ENCODE results near the gene GOLGA7B. TPM values are rescaled to one million over a fixed set of nuclear protein-coding genes. Genes with fewer than 3 reads are reported as not detected.
"Not testable (repeated sequence)": the region's sequence is repeated elsewhere in the genome, so short reads cannot be mapped to it uniquely, and the experiment has no call there.

Gene GOLGA7B
- total RNA-seq, 1 donor from 2014 or later: 0.37 TPM

DNA sequence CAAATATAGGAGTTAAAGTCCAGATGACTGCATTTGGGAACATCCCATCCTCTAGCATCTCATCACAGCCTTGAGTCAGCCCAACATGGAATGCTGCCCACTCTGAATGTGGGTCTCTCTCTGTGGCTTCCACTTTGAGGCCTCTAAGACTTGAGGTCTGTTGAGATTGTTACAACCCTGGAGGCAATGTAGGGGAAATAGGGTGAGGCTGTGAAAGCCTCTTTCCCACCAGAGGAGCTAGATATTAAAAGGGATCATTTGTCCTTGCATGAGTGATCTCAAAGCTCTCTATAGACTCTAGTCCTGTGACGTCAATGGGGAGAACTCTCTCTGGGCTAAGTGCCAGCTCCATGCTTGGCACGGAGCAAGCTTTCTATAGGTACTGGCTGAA lies 6.4 kb upstream of the GOLGA7B start:
- no peak for DNase-seq
- H3K4me1 Mint-ChIP-seq: peaks cover 10% of the 10 kb centered on the region
- no peaks in the 10 kb centered on the region for H3K36me3 Mint-ChIP-seq (ENCODE audit: low read depth)
- H3K27ac Mint-ChIP-seq: no peak overlapping the region
- H3K9me3 Mint-ChIP-seq: no peaks in the 10 kb centered on the region
- intact Hi-C loops (cut with micrococcal nuclease): no loop called here
- H3K27me3 Mint-ChIP-seq: peaks cover 7% of the 10 kb centered on the region
- no peak overlapping the region for H3K4me3 Mint-ChIP-seq

DNA sequence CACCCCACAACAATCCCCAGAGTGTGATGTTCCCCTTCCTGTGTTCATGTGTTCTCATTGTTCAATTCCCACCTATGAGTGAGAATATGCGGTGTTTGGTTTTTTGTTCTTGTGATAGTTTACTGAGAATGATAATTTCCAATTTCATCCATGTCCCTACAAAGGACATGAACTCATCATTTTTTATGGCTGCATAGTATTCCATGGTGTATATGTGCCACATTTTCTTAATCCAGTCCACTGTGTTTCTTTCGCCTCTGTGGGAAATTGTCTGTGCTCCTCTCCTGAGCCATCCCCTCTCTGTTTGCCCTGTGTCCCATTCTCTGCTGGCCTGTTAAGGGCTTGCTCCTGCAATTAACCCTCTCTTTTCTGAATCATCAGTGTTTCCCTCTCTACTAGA lies 5.7 kb upstream of the GOLGA7B start:
- DNase-seq; H3K27ac Mint-ChIP-seq; H3K4me3 Mint-ChIP-seq; intact Hi-C loops (cut with micrococcal nuclease); H3K27me3 Mint-ChIP-seq; H3K36me3 Mint-ChIP-seq (ENCODE audit: low read depth); H3K9me3 Mint-ChIP-seq: not testable (repeated sequence)
- peaks cover 12% of the 10 kb centered on the region for H3K4me1 Mint-ChIP-seq

DNA sequence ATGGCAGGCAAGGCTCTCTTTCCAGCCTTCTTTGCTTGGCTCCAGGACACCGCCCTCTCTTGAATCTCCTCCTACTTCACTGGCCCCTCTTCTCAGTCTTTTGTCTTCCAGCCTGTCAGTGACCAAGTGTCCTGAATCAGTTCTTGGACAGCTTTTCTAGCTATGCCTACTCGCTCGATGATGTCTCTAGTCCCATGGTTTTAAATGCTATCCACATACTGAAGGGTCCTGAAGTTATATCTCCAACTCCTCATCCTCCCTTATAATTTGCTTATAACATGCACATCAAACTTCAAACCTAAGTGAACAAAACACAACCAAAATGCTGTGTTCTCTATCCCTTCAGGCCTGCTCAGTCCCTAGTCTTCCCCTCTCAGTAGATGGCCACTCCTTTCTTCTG lies 5.0 kb upstream of the GOLGA7B start:
- intact Hi-C loops (cut with micrococcal nuclease): no loop called here
- H3K9me3 Mint-ChIP-seq: no peaks in the 10 kb centered on the region
- H3K36me3 Mint-ChIP-seq (ENCODE audit: low read depth): no peaks in the 10 kb centered on the region
- DNase-seq: no peak
- peaks cover 16% of the 10 kb centered on the region for H3K4me1 Mint-ChIP-seq
- no peak overlapping the region for H3K4me3 Mint-ChIP-seq
- no peak overlapping the region for H3K27ac Mint-ChIP-seq
- peaks cover 9% of the 10 kb centered on the region for H3K27me3 Mint-ChIP-seq

DNA sequence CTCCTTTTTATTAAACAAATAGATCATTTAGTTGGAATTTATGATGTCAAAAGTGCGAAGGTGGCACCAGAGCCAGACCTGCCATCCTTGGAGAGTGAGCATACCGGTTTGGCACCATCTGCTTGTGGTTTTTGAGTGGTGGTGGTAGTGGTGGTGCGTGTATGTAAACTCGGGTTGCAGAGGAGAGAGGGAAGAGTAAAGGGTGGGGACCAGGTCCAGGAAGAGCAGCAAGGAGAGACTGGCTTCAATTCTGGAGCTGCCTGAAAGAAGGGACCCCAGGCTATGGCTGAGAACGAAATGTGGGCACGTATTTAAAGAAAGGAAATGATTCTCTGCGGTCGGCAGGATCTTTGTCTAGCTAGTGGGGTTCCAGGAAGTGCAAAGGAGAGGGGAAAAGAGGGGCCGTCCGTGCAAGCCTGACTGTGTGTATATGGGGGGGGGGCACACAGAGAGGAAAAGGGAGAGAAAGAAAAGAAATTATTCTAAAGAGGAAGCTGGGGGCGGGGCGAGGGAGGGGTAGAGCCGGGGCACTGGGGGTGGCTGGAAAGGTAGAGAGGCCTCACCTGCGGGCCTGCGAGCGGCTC lies 448 bp upstream of the GOLGA7B start:
- Mint-ChIP-seq H3K27ac (peak overlapping the region; percentile 79), H3K36me3 (ENCODE audit: low read depth) (no peaks in the 10 kb centered on the region), H3K9me3 (no peaks in the 10 kb centered on the region), H3K4me1 (peaks cover 34% of the 10 kb centered on the region), H3K27me3 (peaks cover 5% of the 10 kb centered on the region), H3K4me3 (peak overlapping the region; percentile 94)
- DNase-seq: no peak
- intact Hi-C loops (cut with micrococcal nuclease): no loop called here

GRCh38 chr10:97850446-97850845 lies 803 bp downstream of the GOLGA7B start:
- intact Hi-C loops (cut with micrococcal nuclease): loop anchor here (2.0 to 10.0 kb wide), 3 partner anchors 18 to 284 kb away; partner anchors contain the start of gene R3HCC1L
- Mint-ChIP-seq H3K27me3 (peaks cover 7% of the 10 kb centered on the region), H3K9me3 (no peaks in the 10 kb centered on the region), H3K27ac (no peak overlapping the region), H3K4me1 (peaks cover 34% of the 10 kb centered on the region), H3K36me3 (ENCODE audit: low read depth) (no peaks in the 10 kb centered on the region), H3K4me3 (peak overlapping the region; percentile 86)
- DNase-seq: peak; percentile 74

DNA sequence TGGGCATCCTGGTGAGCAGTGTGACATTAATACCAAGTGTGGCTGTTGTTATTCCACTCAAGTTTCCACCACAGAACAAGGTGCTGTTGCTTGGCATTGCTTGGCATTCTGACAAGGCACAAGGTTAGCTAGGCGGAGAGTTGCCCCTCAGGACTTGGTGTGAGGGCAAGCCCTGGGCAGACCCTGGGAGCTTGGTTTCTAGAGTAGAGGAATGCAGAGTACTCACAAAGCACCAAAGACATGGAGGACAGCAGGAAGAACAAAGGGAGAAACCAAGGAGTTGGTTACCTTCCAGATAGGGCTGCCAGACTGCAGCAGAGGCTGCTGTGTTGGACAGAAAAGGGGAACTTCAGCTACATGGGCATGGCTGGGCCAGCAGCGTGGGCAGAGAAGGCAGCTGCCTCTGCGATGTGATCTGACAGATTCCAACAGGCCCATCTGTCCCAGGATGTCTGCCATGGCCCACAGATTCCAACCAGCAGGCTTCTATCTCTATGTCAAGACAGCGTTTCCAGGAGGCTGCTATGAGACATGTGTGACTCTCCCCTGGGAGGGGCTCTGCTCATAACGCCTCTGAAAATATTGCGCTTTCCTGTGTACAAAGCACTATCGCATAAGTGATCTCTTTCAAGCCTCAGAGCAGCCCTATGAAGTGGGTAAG lies 1.8 kb downstream of the GOLGA7B start:
- intact Hi-C loops (cut with micrococcal nuclease): loop anchor here (2.0 to 10.0 kb wide), 3 partner anchors 17 to 283 kb away; partner anchors contain the start of gene R3HCC1L
- no peaks in the 10 kb centered on the region for H3K36me3 Mint-ChIP-seq (ENCODE audit: low read depth)
- H3K27me3 Mint-ChIP-seq: peaks cover 7% of the 10 kb centered on the region
- peak overlapping the region; percentile 86 for H3K4me3 Mint-ChIP-seq
- peak; percentile 78 for DNase-seq
- peaks cover 34% of the 10 kb centered on the region for H3K4me1 Mint-ChIP-seq
- no peaks in the 10 kb centered on the region for H3K9me3 Mint-ChIP-seq
- H3K27ac Mint-ChIP-seq: no peak overlapping the region

- Mint-ChIP-seq H3K4me1 (peaks cover 36% of the 10 kb centered on the region), H3K36me3 (ENCODE audit: low read depth) (no peaks in the 10 kb centered on the region), H3K9me3 (no peaks in the 10 kb centered on the region), H3K4me3 (peak overlapping the region; percentile 34), H3K27ac (peak overlapping the region; percentile 38), H3K27me3 (peaks cover 7% of the 10 kb centered on the region)
- no peak for DNase-seq
- intact Hi-C loops (cut with micrococcal nuclease): loop anchor here (5.0 to 10.0 kb wide), 2 partner anchors 55 to 283 kb away; partner anchors contain the start of gene R3HCC1L
Measured at GRCh38 chr10:97852277-97852676, 2.6 kb downstream of the GOLGA7B start.

DNA sequence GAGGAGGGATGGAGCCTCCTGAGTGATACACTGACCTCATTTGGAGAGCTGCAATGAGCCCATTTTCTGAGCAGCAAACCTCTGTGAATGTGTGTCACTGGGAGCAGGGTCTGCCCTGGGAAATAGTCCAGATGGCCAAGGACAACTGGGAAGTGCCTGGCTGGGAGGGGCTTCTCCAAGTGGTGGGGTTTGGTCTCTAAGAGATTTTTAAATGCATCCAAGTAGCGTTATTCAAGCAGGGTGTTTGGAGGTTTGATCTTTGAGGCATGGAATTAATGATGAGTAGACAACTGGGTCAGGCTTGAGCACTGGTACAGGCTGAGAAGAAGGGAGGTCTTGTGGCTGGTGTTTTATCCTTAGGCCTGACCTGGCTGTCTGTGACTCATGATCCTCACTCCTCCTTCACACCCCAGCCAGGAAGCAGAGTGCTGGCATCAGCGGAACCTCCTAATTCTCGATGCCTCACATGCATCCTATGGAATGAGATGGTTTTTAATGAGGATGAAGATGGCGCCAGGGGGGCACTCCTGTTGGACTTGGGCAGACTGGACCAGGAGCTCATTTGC lies 3.3 kb downstream of the GOLGA7B start:
- Mint-ChIP-seq H3K4me1 (peaks cover 39% of the 10 kb centered on the region), H3K27ac (no peak overlapping the region), H3K36me3 (ENCODE audit: low read depth) (no peaks in the 10 kb centered on the region), H3K27me3 (peaks cover 7% of the 10 kb centered on the region), H3K9me3 (no peaks in the 10 kb centered on the region), H3K4me3 (no peak overlapping the region)
- DNase-seq: no peak
- intact Hi-C loops (cut with micrococcal nuclease): loop anchor here (5.0 to 10.0 kb wide), 2 partner anchors 56 to 282 kb away; partner anchors contain the start of gene R3HCC1L

DNA sequence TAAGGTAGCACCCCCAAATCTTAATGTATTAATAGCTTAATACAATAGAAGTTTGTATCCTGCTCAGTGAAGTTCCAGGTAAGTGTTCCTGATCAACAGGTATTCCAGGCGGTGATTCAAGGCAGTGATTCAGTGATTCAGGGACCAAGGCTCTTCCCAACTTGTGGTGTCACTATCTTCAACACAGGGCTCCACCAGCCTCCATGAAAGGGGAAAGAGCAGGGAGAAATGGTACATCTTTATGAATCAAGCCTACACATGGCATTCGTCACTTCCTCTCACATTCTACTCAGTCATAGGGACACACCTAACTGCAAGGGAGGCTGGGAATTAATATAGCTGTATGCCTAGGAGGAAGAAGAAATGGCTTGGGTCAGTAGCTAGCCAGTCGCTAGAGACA lies 5.1 kb downstream of the GOLGA7B start:
- no peak for DNase-seq
- H3K9me3 Mint-ChIP-seq: no peaks in the 10 kb centered on the region
- peaks cover 1% of the 10 kb centered on the region for H3K27me3 Mint-ChIP-seq
- no peak overlapping the region for H3K27ac Mint-ChIP-seq
- H3K4me1 Mint-ChIP-seq: peaks cover 41% of the 10 kb centered on the region
- H3K36me3 Mint-ChIP-seq (ENCODE audit: low read depth): no peaks in the 10 kb centered on the region
- H3K4me3 Mint-ChIP-seq: no peak overlapping the region
- intact Hi-C loops (cut with micrococcal nuclease): loop anchor here (5.0 to 10.0 kb wide), 2 partner anchors 57 to 280 kb away; partner anchors contain the start of gene R3HCC1L

DNA sequence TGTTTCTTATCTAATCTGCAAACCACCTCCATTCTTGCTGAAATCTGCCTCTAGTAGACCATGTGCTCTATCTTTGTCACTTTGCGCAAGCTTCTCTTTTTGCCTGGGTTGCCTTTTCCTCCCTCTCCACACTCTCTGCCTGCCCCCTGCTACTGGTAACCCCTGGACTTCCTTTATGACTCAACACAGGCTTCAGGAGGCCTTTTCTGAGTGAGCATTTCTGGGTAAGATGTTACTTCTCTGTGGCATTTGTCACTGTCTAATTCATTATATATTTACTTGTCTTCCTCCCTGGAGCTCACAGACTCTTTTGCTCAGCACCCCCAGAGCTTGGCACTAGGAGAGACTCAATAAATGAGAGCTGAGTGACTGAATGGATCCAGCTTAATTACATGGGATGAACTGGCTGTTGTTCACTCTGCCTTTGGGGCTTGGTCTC lies 8.4 kb downstream of the GOLGA7B start:
- Mint-ChIP-seq H3K27ac (peak overlapping the region; percentile 17), H3K4me3 (no peak overlapping the region), H3K27me3 (peaks cover 1% of the 10 kb centered on the region), H3K36me3 (ENCODE audit: low read depth) (no peaks in the 10 kb centered on the region), H3K9me3 (no peaks in the 10 kb centered on the region), H3K4me1 (peaks cover 22% of the 10 kb centered on the region)
- DNase-seq: peak; percentile 71
- intact Hi-C loops (cut with micrococcal nuclease): loop anchor here (10.0 kb wide), 1 partner anchor 277 kb away; the partner anchor contains the start of gene R3HCC1L

GRCh38 chr10:97861097-97861750 lies 11.6 kb downstream of the GOLGA7B start:
- Mint-ChIP-seq H3K27me3 (no peaks in the 10 kb centered on the region), H3K36me3 (ENCODE audit: low read depth) (no peaks in the 10 kb centered on the region), H3K27ac (no peak overlapping the region), H3K4me1 (peaks cover 21% of the 10 kb centered on the region), H3K4me3 (no peak overlapping the region), H3K9me3 (no peaks in the 10 kb centered on the region)
- DNase-seq: no peak
- intact Hi-C loops (cut with micrococcal nuclease): no loop called here

- H3K4me3 Mint-ChIP-seq: no peak overlapping the region
- no peak for DNase-seq
- no peaks in the 10 kb centered on the region for H3K36me3 Mint-ChIP-seq (ENCODE audit: low read depth)
- no peak overlapping the region for H3K27ac Mint-ChIP-seq
- no peaks in the 10 kb centered on the region for H3K27me3 Mint-ChIP-seq
- intact Hi-C loops (cut with micrococcal nuclease): no loop called here
- peaks cover 18% of the 10 kb centered on the region for H3K4me1 Mint-ChIP-seq
- no peaks in the 10 kb centered on the region for H3K9me3 Mint-ChIP-seq
Measured at GRCh38 chr10:97861924-97862323, 12.3 kb downstream of the GOLGA7B start.

DNA sequence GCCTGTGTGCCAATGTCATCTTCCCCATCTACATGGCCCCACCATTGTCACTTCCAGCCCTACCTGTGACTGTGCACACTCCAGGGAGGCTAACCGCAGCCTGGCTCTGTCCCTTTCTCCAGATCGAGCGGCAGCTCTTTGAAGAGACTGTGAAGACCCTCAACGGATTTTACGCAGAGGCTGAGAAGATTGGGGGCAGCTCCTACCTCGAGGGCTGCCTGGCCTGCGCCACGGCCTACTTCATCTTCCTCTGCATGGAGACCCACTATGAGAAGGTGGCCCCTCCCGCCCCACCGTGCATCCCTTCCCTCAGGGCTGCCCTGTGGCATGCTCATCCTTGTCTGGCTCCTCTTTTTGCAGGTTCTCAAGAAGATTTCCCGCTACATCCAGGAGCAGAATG lies 14.2 kb downstream of the GOLGA7B start:
- intact Hi-C loops (cut with micrococcal nuclease): no loop called here
- Mint-ChIP-seq H3K27me3 (no peaks in the 10 kb centered on the region), H3K9me3 (no peaks in the 10 kb centered on the region), H3K4me1 (peaks cover 8% of the 10 kb centered on the region), H3K36me3 (ENCODE audit: low read depth) (no peaks in the 10 kb centered on the region), H3K4me3 (no peak overlapping the region), H3K27ac (no peak overlapping the region)
- DNase-seq: no peak

- Mint-ChIP-seq H3K4me3 (no peak overlapping the region), H3K27me3 (peaks cover 6% of the 10 kb centered on the region), H3K4me1 (peaks cover 19% of the 10 kb centered on the region), H3K27ac (no peak overlapping the region), H3K36me3 (ENCODE audit: low read depth) (no peaks in the 10 kb centered on the region), H3K9me3 (no peaks in the 10 kb centered on the region)
- no peak for DNase-seq
- intact Hi-C loops (cut with micrococcal nuclease): no loop called here
Measured at GRCh38 chr10:97865488-97865887, 15.8 kb downstream of the GOLGA7B start.
